GM13977 (cell line): ENCODE data around the gene IFT172.

Experiments
- DNase-seq: peaks from one replicate; pipeline ENCODE4 v3.0.0; 2012; ENCODE audit warnings: low spot score
- CTCF ChIP-seq: IDR thresholded peaks from 2 replicates; pipeline ENCODE4 v1.5.1; 2012; ENCODE audit warnings: mild to moderate bottlenecking, control low read depth; ENCODE audit not compliant: insufficient read depth; ENCODE audit errors: extremely low read depth, missing control alignments
- in situ Hi-C: fragments of 300-500 bp; cut with MboI; formaldehyde crosslinking; loops from one replicate; pipeline ENCODE4 v1.12.0; 2022; ENCODE audit warnings: low sequenced_read_pairs, low pct_unique_long_range_greater_than_20kb, mixed read lengths, inconsistent platforms; ENCODE audit not compliant: unreplicated experiment

The IFT172 gene

GRCh38 chr2:27494284-27494943, 4.9 kb upstream of the IFT172 start:
- no peak for TF ChIP-seq CTCF
- in situ Hi-C loops, result no loop called here
- DNase-seq, result no peak

DNA sequence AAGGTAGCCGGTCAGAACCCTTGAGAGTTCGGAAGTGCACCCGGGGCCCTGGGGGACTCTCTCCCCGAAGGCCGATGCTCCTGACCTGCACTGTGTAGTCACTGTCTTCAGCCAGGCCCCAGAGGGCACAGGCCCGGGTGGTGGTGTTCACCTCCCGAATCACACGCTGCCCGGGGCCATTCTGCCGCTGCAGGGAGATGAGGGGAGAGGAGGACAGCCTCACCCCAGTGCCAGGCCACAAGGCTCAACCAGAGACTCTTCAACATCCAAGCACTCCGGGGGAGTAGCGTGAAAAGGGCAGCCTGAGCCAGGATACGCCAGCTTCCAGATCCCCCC, 4.4 kb upstream of the IFT172 start:
- TF ChIP-seq CTCF, result no peak
- no peak for DNase-seq
- in situ Hi-C loops, result no loop called here

DNA sequence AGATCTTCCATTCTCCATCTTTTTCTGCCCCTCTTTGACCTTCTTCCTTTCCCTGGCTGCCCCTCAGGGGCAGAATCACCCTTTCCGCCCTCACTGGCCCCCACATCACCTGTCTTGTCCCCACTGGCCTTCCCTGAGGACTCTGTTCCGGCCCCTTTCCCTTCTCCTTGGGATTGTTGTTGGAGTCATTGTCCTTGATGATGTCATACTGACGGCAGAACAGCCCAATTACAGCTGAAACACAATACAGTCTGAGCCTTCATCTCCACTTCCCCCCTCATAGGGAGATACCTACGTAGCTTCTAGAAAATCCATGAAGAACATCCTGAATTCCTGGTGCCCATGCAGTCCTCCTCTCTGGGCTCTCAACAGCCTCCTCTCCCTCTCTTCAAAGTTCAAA, 3.0 kb upstream of the IFT172 start:
- DNase-seq, result no peak
- no peak for TF ChIP-seq CTCF
- in situ Hi-C loops, result no loop called here

DNA sequence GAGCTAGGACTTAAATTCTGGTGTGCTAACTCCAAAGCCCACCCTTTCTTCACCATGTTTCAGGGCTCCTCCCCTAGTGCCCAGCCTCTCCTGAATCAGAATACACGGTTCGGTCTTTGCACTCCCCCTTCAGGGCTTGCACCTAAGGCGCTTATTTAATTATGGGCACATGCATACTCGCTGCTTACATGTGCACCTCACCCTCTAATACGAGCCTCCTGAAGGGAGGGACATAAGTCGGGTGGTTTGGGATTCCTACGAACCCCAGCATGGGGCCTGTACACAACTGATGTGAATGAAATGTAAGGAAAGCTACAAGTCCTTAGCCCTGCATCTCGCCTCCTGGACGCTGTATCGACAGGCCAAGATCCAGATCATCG, 435 bp downstream of the IFT172 start:
- TF ChIP-seq CTCF, result peak; percentile 1
- no peak for DNase-seq
- in situ Hi-C loops, result no loop called here

DNA sequence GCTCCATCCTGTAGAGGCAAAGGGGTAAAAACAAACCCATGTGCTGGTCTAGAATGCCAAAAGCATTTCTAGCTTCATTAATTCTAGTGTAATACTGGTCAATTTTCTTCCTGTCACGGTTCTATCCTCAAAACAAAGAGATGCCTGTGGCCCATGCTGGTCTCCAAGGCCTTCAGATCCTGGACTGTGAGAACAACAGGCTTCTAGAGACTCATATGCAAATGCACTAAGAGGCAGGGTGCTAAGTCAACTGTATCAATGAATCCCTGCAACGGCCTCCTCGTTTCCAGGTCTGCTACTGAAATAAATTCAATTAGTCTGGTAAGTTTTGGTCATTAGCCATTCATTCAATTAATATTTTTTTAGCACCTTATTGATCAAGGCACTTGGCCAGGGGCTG, 4.0 kb downstream of the IFT172 start:
- DNase-seq, result no peak
- in situ Hi-C loops, result no loop called here
- no peak for TF ChIP-seq CTCF

GRCh38 chr2:27471961-27472360, 17.6 kb downstream of the IFT172 start:
- in situ Hi-C loops, result no loop called here
- TF ChIP-seq CTCF, result no peak
- DNase-seq, result no peak

- no peak for TF ChIP-seq CTCF
- in situ Hi-C loops, result no loop called here
- DNase-seq, result no peak
These were observed 25.1 kb downstream of the IFT172 start for GRCh38 chr2:27464443-27464842.
